Parathyroid adenoma (tissue), 2 donors: ENCODE results near the gene PGR.

Experiments used
- H2AFZ ChIP-seq: fragments of 300-600 bp; sonication (generic); one replicate; pipeline ENCODE4 v1.7.0; 2017; ENCODE audit warnings: antibody characterized with exemption, mild to moderate bottlenecking
- H3K27ac ChIP-seq: fragments of 300-600 bp; sonication (generic); one replicate; pipeline ENCODE4 v1.7.0; 2017
- H3K27me3 ChIP-seq: fragments of 300-600 bp; sonication (generic); one replicate; pipeline ENCODE4 v1.7.0; 2017; ENCODE audit warnings: low read length; ENCODE audit not compliant: control insufficient read depth, insufficient read depth
- H3K36me3 ChIP-seq: fragments of 300-600 bp; sonication (generic); one replicate; pipeline ENCODE4 v1.7.0; 2017; ENCODE audit warnings: low read length; ENCODE audit not compliant: control insufficient read depth, insufficient read depth
- H3K4me1 ChIP-seq: fragments of 300-600 bp; sonication (generic); one replicate; pipeline ENCODE4 v1.7.0; 2017; ENCODE audit warnings: control low read depth
- H3K4me2 ChIP-seq: fragments of 300-600 bp; sonication (generic); one replicate; pipeline ENCODE4 v1.7.0; 2017; ENCODE audit warnings: low read length
- H3K4me3 ChIP-seq: fragments of 300-600 bp; sonication (generic); one replicate; pipeline ENCODE4 v1.7.0; 2017; ENCODE audit warnings: low read depth, low read length
- H3K79me2 ChIP-seq: fragments of 300-600 bp; sonication (generic); one replicate; pipeline ENCODE4 v1.7.0; 2017; ENCODE audit warnings: control low read depth
- H3K9ac ChIP-seq: fragments of 300-600 bp; sonication (generic); one replicate; pipeline ENCODE4 v1.7.0; 2017; ENCODE audit warnings: mild to moderate bottlenecking
- H3K9me3 ChIP-seq: fragments of 300-600 bp; sonication (generic); one replicate; pipeline ENCODE4 v1.7.0; 2017; ENCODE audit warnings: low read length; ENCODE audit not compliant: control insufficient read depth
- TF ChIP-seq, protein P1 (sequence below): fragments of 300-600 bp; sonication (generic); IDR thresholded peaks from one replicate; pipeline ENCODE4 v1.7.0; 2017; ENCODE audit warnings: antibody characterized with exemption, mild to moderate bottlenecking
- donor health status: primary hyperparathyroidism.

The PGR gene

DNA sequence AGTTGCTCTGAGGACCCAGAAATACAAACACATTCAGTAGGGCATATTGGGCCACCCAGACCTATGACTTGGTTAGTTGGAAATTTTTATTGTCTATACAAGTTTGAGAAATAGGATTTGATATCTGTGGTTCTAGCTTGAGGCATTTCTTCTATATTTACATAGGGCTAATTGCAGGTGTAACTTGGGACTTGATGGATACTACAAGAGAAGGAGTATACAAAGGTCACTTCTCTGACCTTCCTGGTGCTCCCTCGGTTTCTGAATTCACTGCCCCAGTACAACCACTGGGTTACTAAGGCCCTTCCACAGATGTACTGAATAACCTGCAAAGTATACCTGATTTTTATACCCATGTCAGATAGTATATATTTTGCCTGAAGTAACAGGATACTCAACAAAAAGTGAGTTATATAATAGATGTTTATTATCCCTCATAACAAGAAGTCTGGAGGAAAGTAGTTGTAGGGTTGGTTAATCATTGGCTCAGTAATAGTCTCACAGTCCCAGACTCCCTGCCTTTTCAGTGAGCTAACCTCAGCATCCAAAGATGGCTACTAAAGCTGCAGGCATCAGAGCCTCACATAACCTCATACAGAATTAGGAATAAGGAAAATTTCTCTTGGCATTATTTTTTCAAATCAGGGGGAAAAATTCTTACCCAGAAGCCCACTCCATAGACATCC is 8.8 kb upstream of the PGR start:
- Histone ChIP-seq H3K9ac (no peak overlapping the region), H3K4me3 (no peak overlapping the region), H3K9me3 (no peaks in the 10 kb centered on the region), H3K27ac (no peak overlapping the region), H3K4me1 (no peaks in the 10 kb centered on the region), H3K79me2 (no peaks in the 10 kb centered on the region), H3K36me3 (no peaks in the 10 kb centered on the region), H3K4me2 (no peak overlapping the region), H3K27me3 (no peaks in the 10 kb centered on the region), H2AFZ (no peak overlapping the region)
- TF ChIP-seq, protein P1, sequence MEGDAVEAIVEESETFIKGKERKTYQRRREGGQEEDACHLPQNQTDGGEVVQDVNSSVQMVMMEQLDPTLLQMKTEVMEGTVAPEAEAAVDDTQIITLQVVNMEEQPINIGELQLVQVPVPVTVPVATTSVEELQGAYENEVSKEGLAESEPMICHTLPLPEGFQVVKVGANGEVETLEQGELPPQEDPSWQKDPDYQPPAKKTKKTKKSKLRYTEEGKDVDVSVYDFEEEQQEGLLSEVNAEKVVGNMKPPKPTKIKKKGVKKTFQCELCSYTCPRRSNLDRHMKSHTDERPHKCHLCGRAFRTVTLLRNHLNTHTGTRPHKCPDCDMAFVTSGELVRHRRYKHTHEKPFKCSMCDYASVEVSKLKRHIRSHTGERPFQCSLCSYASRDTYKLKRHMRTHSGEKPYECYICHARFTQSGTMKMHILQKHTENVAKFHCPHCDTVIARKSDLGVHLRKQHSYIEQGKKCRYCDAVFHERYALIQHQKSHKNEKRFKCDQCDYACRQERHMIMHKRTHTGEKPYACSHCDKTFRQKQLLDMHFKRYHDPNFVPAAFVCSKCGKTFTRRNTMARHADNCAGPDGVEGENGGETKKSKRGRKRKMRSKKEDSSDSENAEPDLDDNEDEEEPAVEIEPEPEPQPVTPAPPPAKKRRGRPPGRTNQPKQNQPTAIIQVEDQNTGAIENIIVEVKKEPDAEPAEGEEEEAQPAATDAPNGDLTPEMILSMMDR: no peak

DNA sequence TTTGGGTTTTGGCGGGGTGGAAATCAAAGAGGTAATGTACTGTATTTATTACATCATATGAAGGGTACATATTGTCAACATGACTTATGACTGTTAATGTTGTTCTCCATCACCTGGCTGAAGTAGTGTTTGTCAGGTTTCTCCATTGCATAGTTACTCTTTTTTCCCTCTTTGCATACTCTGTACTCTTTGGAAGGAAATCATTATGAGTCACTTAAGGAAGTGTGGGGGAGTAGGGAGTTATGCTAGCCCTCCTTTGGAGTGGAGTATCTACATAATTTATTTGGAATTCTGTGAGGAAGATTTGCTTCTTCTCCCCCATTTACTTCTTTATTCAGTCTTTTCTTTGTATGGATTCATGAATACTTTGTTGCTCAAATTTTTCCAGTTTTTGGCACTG is 3.6 kb upstream of the PGR start:
- no peaks in the 10 kb centered on the region for H3K9me3 ChIP-seq
- no peak overlapping the region for H3K9ac ChIP-seq
- H3K27me3 ChIP-seq: no peaks in the 10 kb centered on the region
- TF ChIP-seq, protein P1: no peak
- H3K79me2 ChIP-seq: no peaks in the 10 kb centered on the region
- H3K4me2 ChIP-seq: no peak overlapping the region
- no peak overlapping the region for H3K27ac ChIP-seq
- no peak overlapping the region for H3K4me3 ChIP-seq
- H3K36me3 ChIP-seq: no peaks in the 10 kb centered on the region
- H2AFZ ChIP-seq: no peak overlapping the region
- no peaks in the 10 kb centered on the region for H3K4me1 ChIP-seq

DNA sequence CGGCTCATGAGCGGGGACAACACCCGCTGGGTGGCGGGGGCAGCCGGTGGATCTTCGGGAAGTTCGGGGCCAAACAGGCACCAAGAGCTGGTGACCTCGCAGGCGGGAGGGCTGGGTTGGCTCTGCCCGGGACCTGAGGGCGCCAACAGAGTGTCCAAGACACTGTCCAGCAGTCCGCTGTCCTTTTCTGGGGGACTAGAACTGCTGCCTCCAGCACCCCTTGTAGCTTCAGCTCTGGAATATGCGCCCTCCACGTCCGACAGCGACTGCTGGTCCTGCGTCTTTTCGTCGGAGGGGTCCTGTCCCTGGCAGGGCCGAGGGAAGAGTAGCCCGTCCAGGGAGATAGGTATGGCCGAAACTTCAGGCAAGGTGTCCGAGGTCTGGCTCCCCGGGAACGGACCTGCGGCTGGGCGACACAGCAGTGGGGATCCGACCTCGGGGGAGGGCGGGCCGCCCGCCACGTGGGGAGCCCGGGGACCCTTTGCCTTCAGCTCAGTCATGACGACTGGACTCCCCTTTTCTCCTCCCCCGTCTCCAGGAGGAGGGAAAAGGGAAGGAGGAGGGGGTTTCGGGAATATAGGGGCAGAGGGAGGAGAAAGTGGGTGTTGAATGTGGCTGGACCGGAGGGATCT is 926 bp downstream of the PGR start:
- TF ChIP-seq, protein P1: no peak
- H3K27ac ChIP-seq: peak overlapping the region; percentile 68
- H2AFZ ChIP-seq: peak overlapping the region; percentile 87
- no peaks in the 10 kb centered on the region for H3K27me3 ChIP-seq
- no peak overlapping the region for H3K9ac ChIP-seq
- H3K4me2 ChIP-seq: peak overlapping the region; percentile 61
- H3K9me3 ChIP-seq: no peaks in the 10 kb centered on the region
- H3K36me3 ChIP-seq: no peaks in the 10 kb centered on the region
- no peaks in the 10 kb centered on the region for H3K79me2 ChIP-seq
- H3K4me3 ChIP-seq: peak overlapping the region; percentile 50
- no peaks in the 10 kb centered on the region for H3K4me1 ChIP-seq

DNA sequence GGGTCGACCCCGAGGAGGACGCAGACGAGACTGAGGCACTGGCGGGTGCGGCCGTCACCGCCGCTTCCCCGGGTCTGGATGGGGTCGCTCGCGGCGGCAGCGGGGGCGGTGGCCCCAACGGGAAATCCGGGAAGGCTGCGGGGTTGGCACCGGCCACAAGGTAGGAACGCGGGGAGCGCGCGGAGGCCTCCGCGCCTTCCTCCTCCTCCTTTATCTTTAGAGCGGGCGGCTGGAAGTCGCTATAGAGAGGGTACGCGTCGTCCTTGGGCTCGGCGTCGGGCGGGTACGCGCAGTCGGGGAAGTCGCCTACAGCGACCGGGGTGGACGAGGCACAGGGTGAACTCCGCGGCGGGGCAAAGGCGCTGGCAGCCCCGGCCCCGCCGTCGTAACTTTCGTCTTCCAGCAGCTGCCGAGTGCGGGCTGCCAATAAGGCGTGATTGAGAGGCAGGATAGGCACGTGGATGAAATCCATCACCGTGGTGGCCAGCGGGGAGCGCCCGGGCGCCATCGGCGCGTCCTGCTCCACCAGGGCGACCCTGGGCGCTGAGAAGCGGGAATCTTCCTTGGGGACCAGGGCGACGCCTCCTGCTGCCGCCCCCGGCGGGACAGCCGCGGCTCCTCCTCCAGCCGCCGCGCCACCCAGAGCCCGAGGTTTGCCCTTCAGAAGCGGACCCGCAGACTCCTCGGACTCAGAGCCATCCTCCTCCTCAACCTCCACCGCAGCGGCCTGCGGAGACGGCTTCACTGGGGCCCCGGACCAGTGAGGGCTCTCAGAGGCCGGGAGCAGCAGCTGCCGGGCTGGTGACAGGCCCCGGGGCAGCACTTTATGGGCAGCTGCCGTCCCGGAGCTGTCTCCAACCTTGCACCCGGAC is 1.7 kb downstream of the PGR start:
- Histone ChIP-seq H3K4me2 (peak overlapping the region; percentile 61), H3K27me3 (no peaks in the 10 kb centered on the region), H3K9ac (no peak overlapping the region), H3K79me2 (no peaks in the 10 kb centered on the region), H3K4me1 (no peaks in the 10 kb centered on the region), H2AFZ (peak overlapping the region; percentile 87), H3K36me3 (no peaks in the 10 kb centered on the region), H3K9me3 (no peaks in the 10 kb centered on the region), H3K4me3 (peak overlapping the region; percentile 50), H3K27ac (peak overlapping the region; percentile 68)
- TF ChIP-seq, protein P1: peak; percentile 17
